Measurements from ENCODE around the gene SSU72.

The SSU72 gene

DNA sequence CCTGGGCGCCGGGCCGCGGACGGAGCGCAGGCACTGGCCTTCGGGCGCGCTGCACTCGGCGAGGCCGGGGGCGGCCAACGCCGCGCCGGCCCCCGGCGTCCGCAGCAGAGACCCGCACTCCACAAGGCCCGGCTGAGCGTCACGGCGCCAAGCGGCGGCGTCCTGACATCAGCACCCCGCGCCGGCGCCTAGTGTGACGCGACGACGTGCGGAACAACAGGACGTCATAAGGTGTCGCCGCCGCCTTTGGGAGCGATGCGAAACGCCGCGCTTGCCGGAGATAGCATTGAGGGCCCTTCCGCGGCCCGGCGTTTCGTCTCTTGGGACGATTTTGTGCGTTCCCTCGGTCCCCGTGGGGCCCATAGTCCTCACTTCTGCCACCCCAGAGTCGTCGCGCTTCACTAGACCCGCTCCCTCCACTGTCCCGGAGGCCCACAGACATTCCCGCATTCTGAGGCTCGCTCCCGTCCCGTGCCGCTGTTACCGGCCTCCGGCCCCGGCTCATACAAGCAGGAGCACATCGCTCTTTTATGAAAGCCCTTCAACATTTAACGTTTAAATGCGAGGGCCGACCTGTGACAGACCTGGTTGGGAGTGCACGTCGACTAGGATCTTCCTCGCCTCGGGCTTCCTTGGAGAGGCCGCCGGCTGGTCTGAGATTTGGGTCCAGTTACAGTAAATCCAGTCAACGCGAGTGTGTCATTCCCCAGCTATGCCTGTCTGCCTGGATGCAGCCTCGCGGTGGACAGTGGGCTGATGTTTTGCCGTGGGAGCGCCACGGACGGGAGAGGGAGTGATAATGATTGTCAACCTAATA lies at the start of gene SSU72:
TSS of gene SSU72 (minus strand) at position 143 of the 817 bp plus-strand sequence. CDS start 306 bp downstream, outside the sequence.
- peak; percentile 72 for DNase-seq

DNA sequence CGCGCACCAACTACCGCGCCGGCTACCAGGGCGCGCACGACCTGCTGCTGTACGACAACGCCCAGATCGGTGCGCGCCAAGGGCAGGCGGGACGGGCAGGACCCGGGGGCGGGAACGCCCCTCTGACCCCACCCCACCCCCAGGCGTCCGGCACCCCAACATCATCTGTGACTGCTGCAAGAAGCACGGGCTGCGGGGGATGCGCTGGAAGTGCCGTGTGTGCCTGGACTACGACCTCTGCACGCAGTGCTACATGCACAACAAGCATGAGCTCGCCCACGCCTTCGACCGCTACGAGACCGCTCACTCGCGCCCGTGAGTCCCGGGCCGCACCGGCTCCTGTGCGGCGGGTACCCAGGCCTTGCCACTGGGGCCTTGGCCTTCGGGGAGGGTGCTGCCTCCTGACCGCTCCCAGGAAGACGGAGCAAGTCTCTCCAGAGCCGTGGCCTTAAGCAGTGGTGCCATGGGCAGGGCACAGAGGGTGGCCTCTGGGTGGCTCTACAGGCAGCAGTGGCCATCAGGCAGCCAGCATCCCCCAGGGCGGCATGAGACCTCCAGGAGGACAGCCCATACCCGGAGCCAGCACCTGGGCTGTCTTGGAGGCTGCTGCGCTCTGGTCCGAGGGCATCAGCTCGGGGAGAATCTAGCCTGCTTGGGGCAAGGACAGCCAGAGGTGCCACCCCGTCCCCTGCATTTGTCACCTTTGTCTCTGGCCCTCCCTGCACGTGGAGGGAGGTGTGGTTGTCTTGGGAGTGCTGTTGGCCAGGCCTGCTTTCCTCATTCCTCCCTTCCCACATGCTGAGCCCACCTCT lies 49.2 kb upstream of the SSU72 start:
- no peak for DNase-seq

DNA sequence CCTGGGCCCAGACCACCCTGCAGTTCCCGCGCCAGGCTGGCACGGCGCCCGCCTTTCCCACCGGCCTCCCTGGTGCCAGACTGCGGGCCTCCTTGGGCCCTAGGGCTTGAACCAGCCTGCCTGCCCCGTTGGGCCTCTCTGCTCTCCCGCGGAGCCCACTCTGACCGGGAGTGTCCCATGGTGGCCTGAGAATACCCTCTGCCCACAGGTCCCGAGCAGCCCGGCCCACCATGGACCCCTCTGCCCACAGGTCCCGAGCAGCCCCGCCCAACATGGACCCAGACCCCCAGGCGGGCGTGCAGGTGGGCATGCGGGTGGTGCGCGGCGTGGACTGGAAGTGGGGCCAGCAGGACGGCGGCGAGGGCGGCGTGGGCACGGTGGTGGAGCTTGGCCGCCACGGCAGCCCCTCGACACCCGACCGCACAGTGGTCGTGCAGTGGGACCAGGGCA lies 48.5 kb upstream of the SSU72 start:
- DNase-seq = no peak

DNA sequence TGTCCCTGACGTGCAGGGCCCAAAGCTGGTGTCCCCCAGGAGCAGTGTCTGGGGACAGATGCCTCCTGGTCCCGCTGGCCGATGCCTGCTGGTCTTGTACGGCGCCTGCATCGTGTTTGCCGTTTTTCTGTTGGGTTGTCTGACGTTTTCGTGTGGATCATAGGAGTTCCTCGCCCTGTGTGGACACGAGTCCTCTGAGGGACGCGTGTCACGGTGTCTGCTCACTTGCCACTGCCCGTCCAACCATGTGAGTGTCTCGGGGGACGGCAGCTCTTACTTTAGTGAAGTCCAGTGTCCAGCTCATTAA lies 48.1 kb upstream of the SSU72 start:
- DNase-seq = no peak

DNA sequence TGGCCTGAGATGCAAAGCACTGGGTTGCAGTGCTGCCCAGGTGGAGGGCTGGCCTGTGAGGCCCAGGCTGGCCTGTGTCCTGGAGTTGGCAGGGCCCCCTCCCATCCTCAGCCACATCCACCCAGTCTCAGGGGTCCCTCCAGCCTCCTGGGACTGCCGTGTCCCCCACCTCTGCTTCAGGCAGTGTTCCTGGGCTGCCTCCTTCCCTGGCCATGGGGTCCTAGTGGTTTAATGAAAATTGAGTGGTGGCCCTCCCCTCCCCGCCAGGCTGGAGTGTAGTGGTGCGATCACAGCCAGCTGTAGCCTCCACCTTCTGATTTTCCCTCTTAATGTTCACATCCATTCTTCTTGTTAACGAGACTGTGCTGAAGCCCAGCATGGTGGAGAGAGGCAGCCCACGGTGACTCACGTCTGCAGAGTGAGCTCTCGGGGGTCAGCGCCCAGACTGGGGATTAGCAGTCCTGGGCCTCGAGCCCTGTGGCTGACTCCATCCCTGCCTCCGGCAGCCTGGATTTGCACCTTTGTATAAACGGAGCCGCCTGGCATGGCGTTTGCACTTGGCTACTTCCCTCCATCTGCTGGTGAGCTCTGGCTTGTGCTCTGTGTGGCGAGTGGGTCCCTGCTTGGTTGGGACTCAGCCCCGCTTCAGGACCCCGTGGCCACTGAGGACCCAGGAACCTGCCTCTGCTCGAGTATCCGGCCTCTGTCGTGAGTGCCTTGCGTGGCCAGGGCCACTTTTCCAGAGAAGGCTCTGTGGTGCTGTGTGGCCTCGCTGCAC lies 47.5 kb upstream of the SSU72 start:
- no peak for DNase-seq

DNA sequence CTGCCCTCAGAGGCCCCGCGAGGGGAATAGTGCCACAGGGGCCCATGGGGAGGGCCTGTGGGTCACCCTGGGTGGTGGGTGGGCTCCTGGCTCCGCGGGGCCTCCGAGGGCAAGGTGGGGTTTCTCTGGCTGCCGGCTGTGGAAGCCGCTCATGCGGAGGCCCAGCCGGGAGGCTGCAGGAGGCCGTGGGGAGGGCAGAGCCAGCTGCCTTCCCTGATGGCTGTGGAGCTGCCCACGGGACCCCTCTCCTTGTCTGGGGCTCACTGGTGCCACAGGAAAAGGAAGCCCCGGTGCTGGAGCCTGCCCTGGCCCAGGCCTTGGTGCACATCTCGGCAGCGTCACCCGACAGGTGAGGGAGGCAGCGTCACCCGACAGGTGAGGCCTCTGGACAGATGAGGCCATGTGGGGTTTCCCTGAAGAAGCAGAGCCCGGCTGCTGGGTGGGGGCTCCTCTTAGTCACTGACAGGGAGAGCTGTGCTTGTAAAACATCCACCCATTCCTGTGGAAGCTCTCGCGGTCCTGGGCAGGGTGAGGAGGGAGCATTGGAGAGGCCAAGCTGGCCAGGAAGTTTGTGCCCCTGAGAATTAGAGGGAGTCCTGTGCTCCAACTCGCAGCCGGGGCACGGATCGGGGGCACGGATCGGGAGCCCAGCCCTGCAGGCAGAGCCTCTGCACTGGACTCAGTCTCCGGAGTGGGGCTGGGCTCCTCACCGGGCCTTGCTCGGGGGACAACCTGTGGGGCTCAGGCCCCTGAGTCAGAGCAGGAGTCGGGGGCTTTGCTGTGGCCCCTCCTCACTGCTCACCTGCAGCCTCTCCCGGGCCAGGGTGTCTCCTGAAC lies 46.7 kb upstream of the SSU72 start:
- DNase-seq = no peak

DNA sequence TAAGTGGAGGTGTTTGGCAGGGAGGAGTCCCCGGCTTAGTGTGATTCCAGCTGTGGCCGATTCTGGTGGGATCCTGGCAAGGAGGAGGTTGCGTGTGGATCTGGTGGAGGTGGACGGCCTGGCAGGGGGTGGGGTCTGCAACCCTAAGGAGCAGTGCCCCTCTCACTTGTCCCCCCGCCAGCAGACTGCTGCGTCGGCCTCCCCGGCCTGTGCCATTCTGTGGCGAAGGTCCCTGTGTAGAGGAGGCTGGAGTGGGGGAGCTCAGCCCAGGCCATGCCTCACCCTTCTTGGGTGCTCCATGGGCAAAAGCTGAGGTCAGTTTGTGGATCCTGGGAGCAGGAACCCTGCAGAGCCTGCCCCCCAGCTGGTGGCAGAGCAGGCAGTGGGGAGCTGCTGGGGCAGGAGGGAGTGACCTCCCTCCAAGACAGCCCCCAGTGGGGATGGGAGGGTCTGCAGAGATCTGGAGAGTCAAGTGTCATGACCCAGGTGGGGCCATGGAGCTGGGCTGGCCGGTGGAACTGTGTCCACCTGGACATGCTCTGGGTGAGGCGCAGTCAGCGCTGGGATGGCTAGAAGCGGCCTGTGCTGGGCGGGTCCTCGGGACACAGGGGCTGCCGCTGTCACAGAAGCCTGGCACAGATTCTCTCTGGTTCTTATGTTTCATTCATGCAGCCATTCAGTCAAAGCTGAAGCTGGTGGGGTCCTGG lies 45.9 kb upstream of the SSU72 start:
- no peak for DNase-seq

DNA sequence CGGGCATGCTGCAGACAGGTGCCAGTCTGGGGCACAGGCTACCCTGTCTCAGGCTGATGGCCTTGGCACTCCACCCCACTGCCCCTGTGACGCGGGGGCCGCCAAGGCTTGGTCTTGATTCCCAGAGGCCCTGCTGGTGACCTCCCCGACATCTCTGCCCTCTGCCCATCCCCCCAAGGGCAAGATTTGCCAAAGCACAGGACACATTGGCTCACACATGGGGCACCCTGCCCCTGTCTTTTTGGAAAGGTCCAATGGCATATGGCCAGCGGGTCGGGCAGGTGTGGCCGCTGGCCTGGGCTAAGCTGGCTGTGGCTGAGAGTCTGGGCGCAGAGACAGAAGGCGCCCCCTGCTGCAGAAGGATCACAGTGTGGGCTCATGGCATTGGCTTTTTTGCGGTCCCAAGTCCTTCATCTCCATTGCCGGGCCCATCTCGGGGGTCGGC lies 45.3 kb upstream of the SSU72 start:
- DNase-seq = no peak

DNA sequence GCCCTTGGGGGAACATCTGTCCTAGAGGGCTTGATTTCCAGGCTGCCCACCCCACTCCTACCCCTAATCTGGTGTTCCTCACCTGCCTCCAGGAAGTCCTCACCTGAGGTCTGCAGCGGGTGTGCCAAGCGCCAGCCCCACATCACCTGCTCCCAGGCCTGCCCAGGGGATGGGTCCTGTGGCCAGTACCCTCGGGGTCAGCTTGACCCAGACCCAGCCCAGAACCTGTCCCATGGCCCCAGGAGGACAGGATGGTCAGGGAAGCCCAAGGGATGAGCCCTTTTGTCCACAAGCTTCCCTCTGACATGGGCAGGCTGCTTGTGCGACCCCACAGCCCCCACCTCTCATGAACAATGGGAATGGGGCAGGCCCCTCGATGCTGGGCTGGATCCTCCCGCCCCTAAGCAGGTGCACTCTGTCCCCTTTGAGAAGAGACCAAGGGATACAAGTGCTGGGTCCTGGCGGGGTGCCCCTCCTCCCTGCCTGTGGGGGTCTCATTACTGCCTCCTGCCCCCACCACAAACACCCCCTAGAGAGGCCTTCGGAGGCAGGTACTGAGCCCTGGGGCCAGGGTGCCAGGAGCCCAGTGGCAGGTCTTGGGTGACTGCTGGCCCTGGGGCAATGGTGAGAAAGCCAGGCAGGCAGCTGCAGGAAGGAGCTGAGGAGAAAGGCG lies 43.9 kb upstream of the SSU72 start:
- DNase-seq = no peak

DNA sequence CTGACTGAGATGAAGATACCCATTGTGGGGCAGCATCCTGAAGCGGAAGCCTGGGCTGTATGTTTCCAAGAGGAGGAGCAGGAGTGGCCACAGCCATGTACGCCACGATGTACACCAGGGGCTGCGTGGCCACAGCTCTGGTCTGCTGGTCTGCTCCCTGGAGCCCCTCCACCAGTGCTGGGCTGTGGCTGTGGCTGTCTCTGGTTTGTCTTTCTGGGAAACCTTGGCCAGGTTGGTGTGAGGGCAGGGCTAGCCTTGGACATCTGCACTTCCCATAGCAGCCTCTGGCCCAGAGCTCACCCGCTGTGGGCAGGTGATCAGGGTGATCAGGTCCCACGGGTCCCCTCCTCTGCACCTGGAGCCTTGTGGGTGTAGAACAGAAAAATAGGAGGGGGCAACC lies 43.3 kb upstream of the SSU72 start:
- no peak for DNase-seq

DNA sequence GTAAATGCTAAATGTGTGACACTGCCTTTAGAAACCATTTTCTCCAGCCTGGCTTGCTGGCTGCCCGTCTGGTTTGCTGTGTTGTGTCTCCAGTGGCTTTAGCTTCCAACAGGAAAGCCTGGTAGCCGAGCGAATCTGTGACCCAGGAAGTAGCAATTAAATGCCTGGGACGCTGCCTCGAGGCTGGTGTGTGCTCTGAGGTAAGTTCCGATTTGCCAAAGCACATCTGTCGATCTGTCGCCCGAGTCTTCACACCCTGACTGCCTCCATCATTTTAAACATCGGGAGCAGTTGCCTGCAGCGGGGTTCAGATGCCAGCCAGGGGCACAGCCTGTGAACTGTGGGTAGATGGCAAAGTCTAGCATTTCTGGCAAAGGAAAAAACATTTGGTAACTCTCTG lies 42.9 kb upstream of the SSU72 start:
- DNase-seq = no peak

DNA sequence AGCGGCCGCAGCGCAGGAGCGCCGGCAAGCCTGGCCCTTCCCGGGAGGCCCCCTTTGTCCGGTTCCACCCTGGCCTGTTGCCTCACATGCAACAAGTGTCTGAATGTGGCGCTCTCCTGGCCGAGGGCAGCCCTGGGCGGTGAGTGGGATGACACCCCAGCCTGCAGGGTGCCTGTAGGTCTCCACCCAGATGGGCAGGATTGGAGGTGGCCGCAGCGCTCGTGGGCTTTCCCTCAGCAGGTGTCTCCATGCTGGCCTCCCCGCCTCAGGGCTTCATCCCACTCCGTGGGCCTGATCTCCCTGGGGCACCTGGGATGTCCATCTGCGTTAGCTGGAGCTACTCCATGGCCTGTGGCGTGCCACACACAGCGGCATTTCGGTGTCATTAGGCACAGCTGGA lies 42.2 kb upstream of the SSU72 start:
- DNase-seq = no peak

DNA sequence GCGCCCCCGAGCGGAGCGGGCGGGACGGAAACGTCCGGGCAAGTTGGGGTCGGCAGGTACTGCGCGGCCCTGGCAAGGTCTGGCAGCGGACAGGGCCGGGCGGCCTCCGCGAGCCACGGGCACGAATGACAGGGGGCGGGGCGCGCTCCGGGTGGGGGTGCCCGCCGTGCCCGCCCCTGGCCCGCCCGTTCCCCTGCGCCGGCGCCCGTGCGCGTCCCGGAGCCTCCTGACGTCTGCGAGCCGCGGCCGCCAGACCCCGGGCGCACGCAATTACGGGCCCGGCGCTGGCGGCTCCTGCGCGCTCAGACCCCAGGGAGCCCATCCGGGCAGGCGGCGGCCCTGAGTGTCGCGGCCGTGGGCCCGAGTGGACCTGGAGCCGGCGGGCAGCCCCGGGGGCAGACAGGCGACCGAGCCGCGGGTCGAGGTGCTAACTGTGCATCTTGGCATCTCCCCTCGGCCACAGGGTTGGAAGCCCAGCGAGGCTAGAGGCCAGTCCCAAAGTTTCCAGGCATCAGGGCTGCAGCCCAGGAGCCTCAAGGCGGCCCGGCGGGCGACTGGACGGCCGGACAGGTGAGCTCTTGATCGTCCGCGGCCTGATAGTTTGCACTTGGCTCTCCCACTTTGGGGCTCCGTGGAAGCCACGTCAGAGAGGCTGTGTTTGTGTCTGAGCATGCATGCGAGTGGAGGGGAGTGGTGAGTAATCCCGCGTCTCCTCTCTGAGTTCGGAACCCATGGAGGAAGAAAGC lies 41.6 kb upstream of the SSU72 start:
- DNase-seq = no peak

DNA sequence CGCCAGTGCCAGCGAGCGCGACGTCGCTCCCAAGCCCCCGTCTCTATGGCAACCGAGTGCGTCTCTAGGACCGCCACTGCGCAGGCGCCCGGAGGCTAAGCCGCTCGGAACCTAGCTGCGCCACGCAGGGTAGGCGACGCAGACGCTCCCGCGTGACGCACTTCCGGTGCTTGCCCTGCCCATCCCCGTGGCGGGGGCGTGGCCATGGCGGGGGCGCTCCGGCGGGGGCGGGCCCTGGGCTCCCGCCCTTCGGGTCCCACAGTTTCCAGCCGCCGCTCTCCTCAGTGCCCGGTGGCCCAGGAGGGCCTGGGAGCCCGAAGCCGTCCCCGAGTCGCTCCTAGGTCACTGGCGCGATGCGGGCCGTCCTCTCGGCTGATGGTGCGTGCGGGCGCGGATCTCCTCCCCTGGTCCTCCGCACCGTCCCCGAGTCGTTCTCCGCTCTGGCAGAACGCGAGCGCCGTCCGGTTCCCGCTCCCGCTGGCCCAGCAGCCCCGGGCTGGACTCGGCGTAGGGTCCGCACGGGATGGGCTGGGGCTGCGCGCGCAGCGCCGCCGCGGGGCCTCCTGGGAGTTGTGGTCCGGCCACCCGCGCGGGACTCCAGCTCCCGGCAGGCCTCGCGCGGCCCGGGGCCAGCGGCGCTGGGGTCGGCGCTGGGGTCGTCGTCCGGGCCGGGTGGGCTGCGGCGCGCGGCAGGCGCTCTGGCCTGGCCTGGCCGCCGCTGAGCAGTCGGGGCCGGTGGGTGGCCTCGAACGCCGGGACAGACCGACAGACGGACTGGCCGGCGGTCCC lies 40.8 kb upstream of the SSU72 start, which contains the start of gene MIB2:
TSS of gene MIB2 (plus strand) at position 245 of the 789 bp plus-strand sequence. CDS start 7,953 bp downstream, outside the sequence.
- peak; percentile 92 for DNase-seq

DNA sequence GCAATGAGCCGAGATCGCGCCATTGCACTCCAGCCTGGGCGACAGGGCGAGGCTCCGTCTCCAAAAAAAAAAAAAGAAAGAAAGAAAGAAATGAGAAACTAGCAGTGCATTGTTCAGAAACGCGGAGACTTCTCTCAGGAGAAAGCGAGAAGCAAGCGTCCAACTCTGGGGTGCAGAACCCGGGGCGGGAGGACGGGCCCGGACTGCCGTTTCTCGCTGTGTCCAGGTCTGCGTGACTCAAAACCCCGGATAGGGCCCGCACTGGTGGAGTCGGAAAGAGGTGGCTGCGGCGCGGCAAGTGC lies 40.2 kb upstream of the SSU72 start:
- DNase-seq = no peak

DNA sequence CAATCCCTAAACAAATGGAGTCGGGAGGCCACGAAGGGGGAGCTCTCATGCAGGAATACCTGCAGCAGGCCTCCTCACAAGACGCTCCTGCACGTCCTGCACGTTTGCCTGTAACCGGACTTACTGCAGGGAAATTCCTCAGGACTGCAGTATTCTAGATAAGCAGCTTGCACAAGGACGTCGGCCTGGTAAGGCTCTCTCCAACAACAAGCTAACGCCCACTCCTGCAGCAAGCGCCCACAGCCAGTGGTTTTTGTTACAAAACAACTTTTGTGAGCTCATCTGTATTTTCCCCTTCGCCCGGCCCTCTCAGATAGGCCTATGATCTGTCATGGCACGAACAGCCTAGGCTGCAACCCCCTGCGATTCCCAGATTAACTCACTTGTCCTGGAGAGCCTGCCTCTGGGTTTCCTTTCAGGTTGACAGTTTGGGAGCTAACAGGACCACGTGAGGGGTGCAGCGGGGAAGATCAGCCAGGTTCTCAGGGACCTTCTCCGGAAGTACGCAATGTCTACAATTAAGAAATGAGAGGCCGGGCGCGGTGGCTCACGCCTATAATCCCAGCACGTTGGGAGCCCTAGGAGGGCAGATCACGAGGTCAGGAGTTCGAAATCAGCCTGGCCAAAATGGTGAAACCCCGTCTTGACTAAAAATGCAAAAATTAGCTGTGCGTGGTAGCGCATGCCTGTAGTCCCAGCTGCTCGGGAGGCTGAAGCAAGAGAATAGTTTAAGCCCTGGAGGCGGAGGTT lies 39.7 kb upstream of the SSU72 start:
- peak; percentile 86 for DNase-seq

DNA sequence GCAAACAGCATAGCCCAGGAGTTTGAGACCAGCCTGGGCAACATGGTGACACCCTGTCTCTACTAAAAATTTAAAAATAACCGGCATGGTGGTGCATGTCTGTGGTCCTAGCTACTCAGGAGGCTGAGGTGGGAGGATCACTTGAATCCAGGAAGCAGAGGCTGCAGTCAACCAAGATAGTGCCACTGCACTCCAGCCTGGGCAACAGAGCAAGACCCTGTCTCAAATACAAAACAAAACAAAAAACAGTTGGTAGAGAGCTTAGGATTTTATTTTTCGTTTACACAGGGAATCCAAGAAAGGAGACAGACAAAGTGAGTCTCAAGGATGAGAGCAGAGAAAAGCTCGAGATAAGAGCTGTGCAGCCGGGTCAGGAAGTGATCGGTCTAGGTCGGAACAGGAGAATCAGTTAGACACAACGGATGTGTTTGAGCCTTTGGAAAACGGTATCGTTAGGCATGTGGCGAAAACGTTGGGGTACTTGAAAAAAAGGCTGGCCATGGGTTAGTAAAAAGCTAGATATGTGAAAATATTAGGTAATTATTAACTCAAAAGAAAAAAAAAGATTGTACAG lies 38.9 kb upstream of the SSU72 start:
- no peak for DNase-seq

DNA sequence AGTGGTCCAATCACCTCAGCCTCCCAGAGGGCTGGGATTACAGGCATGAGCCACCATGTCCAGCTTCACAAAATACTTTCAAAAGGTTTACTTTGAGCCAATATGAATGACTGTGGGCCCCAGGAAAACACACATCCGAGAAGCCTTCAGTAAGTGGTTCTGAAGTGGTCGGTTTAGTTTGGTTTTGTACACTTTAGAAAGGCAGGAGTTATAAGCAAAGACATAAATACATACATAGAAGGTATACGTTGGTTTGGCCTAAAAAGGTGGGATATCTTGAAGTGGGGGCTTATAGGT lies 37.4 kb upstream of the SSU72 start:
- DNase-seq = no peak

DNA sequence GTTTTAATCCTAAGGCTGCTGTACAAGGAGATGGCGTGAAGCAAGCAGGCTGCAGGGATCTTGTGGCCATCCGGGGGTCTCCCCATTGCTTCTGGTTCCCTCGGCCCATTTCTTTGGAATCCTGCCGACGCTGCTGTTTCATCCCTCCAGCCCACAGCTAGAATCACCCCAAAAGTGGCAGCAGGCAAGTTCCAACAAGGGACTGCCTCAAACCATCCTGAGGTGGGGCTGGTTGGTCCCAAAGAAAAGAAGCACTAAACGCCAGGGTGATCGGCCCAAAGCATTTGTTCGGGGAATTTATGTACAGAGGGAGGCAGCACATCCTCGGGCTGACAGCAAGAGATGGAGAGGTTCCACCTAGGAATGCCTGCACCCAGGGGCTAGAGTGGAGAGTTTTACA lies 36.1 kb upstream of the SSU72 start:
- DNase-seq = no peak

Measured in GF-D8 (cell line).